ENCODE data around the gene FBXW5.

The FBXW5 gene

DNA sequence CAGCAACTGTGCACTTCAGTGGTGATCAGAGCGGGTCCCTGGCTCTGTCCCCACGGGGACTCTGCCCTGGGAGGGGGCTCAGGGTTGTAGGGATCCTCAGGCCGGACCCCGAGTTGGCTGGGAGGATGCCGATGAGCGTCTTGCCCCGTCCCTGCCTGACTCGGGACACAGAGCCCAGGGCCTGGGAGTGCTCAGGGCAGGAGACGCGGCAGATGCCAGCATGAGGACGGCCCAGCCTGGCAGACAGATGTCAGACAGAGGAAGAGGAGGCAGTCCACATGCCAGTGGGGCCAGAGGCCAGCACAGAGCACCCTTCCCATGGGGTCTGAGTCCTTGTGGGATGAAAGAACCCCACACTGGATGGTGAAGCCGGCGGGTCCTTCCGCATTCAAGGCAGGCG, 18.8 kb upstream of the FBXW5 start:
- ChIA-PET POLR2A (no interaction called here), CTCF (interaction anchor here (0.9 to 3.7 kb wide), 2 partner anchors 11 to 16 kb away, joined by 3 to 16 read pairs; no protein-coding TSS in a partner anchor)
- no peak for DNase-seq (ENCODE audit: low read depth, low spot score)
- no peak overlapping the region for H3K4me3 ChIP-seq (ENCODE audit: low read depth, low read length)
- TF ChIP-seq, protein P1, sequence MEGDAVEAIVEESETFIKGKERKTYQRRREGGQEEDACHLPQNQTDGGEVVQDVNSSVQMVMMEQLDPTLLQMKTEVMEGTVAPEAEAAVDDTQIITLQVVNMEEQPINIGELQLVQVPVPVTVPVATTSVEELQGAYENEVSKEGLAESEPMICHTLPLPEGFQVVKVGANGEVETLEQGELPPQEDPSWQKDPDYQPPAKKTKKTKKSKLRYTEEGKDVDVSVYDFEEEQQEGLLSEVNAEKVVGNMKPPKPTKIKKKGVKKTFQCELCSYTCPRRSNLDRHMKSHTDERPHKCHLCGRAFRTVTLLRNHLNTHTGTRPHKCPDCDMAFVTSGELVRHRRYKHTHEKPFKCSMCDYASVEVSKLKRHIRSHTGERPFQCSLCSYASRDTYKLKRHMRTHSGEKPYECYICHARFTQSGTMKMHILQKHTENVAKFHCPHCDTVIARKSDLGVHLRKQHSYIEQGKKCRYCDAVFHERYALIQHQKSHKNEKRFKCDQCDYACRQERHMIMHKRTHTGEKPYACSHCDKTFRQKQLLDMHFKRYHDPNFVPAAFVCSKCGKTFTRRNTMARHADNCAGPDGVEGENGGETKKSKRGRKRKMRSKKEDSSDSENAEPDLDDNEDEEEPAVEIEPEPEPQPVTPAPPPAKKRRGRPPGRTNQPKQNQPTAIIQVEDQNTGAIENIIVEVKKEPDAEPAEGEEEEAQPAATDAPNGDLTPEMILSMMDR (IDR thresholded peaks at IDR 0.05; ENCODE audit: insufficient read depth, low read length, missing control alignments) = no peak

GRCh38 chr9:136962701-136963248, 18.2 kb upstream of the FBXW5 start:
- CTCF ChIA-PET = interaction anchor here (0.9 to 3.7 kb wide), 4 partner anchors 11 to 66 kb away, joined by 3 to 16 read pairs (median 5); partner anchors contain the start of gene ABCA2
- H3K4me3 ChIP-seq (ENCODE audit: low read depth, low read length) = no peak overlapping the region
- no peak for DNase-seq (ENCODE audit: low read depth, low spot score)
- POLR2A ChIA-PET = no interaction called here
- TF ChIP-seq, protein P1 (IDR thresholded peaks at IDR 0.05; ENCODE audit: insufficient read depth, low read length, missing control alignments) = no peak

DNA sequence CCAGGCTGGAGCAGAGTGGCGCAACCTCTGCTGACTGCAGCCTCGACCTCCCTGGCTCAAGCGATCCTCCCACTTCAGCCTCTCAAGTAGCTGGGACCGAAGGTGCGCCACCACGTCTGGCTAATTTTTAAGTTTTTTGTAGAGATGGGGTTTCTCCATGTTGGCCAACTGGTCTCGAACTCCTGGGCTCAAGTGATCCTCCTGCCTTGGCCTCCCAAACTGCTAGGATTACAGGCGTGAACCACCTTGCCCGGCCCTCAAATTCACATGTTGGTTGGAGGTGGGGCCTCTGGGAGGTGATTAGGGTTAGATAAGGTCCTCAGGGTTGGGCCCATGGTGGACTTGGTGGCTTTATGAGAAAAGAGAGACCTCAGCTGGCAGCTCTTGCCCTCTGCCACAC, 17.6 kb upstream of the FBXW5 start:
- H3K4me3 ChIP-seq (ENCODE audit: low read depth, low read length) = no peak overlapping the region
- POLR2A ChIA-PET = no interaction called here
- CTCF ChIA-PET = interaction anchor here (1.2 to 3.7 kb wide), 3 partner anchors 14 to 67 kb away, joined by 3 to 16 read pairs (median 7); partner anchors contain the start of gene ABCA2
- TF ChIP-seq, protein P1 (IDR thresholded peaks at IDR 0.05; ENCODE audit: insufficient read depth, low read length, missing control alignments) = no peak
- DNase-seq (ENCODE audit: low read depth, low spot score) = no peak

- TF ChIP-seq, protein P1 (IDR thresholded peaks at IDR 0.05; ENCODE audit: insufficient read depth, low read length, missing control alignments) = no peak
- DNase-seq (ENCODE audit: low read depth, low spot score) = no peak
- H3K4me3 ChIP-seq (ENCODE audit: low read depth, low read length) = no peak overlapping the region
- CTCF ChIA-PET = interaction anchor here (0.6 to 3.7 kb wide), 5 partner anchors 13 to 67 kb away, joined by 3 to 16 read pairs (median 3); partner anchors contain the start of genes ABCA2, C8G and FBXW5
- POLR2A ChIA-PET = no interaction called here
These were observed 16.9 kb upstream of the FBXW5 start for GRCh38 chr9:136961279-136962065.

DNA sequence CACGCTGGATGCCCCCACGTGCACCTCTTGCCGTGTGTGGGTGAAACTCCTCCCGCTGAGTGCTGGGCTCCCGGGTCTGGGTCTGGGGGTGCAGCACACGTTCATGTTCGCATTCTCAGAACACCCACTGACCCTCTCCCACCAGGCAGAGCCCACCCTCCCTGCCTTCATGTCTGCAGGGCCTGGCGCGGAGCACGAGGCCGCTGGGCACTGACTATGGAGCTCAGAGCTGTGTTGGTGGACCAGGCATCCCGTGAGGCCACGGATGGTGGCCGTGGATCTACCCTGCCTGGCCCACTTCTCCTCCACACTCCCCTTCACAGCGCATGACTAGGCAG, 16.4 kb upstream of the FBXW5 start:
- ChIA-PET POLR2A (no interaction called here), CTCF (interaction anchor here (0.6 to 1.2 kb wide), 2 partner anchors 13 to 16 kb away, joined by 3 read pairs; partner anchors contain the start of genes C8G and FBXW5)
- no peak for DNase-seq (ENCODE audit: low read depth, low spot score)
- H3K4me3 ChIP-seq (ENCODE audit: low read depth, low read length) = no peak overlapping the region
- TF ChIP-seq, protein P1 (IDR thresholded peaks at IDR 0.05; ENCODE audit: insufficient read depth, low read length, missing control alignments) = no peak

GRCh38 chr9:136960212-136960937, 15.8 kb upstream of the FBXW5 start:
- DNase-seq (ENCODE audit: low read depth, low spot score) = no peak
- POLR2A ChIA-PET = no interaction called here
- H3K4me3 ChIP-seq (ENCODE audit: low read depth, low read length) = no peak overlapping the region
- TF ChIP-seq, protein P1 (IDR thresholded peaks at IDR 0.05; ENCODE audit: insufficient read depth, low read length, missing control alignments) = no peak
- CTCF ChIA-PET = interaction anchor here (1.0 to 2.8 kb wide), 5 partner anchors 12 to 87 kb away, joined by 3 to 16 read pairs (median 3); no protein-coding TSS in a partner anchor
